HPDE6-E6E7 (cell line): ENCODE data around the gene PRDM5.
"Not testable (repeated sequence)": the region's sequence is repeated elsewhere in the genome, so short reads cannot be mapped to it uniquely, and the experiment has no call there.

Experiments used
- DNase-seq: peaks from one replicate; pipeline ENCODE4 v3.0.0; 2011; ENCODE audit warnings: missing footprints; ENCODE audit errors: extremely low spot score

PRDM5 gene

GRCh38 chr4:120754590-120754989 lies 167.9 kb downstream of the PRDM5 start:
- DNase-seq, result no peak

GRCh38 chr4:120753854-120754253 lies 168.7 kb downstream of the PRDM5 start:
- no peak for DNase-seq

GRCh38 chr4:120750152-120750525 lies 172.4 kb downstream of the PRDM5 start:
- no peak for DNase-seq

- DNase-seq, result no peak
These were observed 172.9 kb downstream of the PRDM5 start for GRCh38 chr4:120749445-120750151.

- not testable (repeated sequence) for DNase-seq
These were observed 180.9 kb downstream of the PRDM5 start for GRCh38 chr4:120741636-120742035.

GRCh38 chr4:120736312-120736711 lies 186.2 kb downstream of the PRDM5 start:
- no peak for DNase-seq

- no peak for DNase-seq
These were observed 188.6 kb downstream of the PRDM5 start for GRCh38 chr4:120733968-120734367.

- no peak for DNase-seq
These were observed 189.5 kb downstream of the PRDM5 start for GRCh38 chr4:120733054-120733453.

GRCh38 chr4:120731561-120731960 lies 191.0 kb downstream of the PRDM5 start:
- DNase-seq, result no peak

- no peak for DNase-seq
These were observed 191.7 kb downstream of the PRDM5 start for GRCh38 chr4:120730777-120731320.

GRCh38 chr4:120728892-120729675 lies 193.4 kb downstream of the PRDM5 start:
- no peak for DNase-seq

GRCh38 chr4:120725639-120726580 lies 196.6 kb downstream of the PRDM5 start:
- DNase-seq, result no peak

- DNase-seq, result no peak
These were observed 197.9 kb downstream of the PRDM5 start for GRCh38 chr4:120724656-120725055.

GRCh38 chr4:120723986-120724385 lies 198.5 kb downstream of the PRDM5 start:
- DNase-seq, result no peak

- DNase-seq, result no peak
These were observed 199.4 kb downstream of the PRDM5 start for GRCh38 chr4:120723105-120723504.

- no peak for DNase-seq
These were observed 199.9 kb downstream of the PRDM5 start for GRCh38 chr4:120722655-120723054.

GRCh38 chr4:120720354-120720934 lies 202.1 kb downstream of the PRDM5 start:
- no peak for DNase-seq

GRCh38 chr4:120718979-120719566 lies 203.5 kb downstream of the PRDM5 start:
- DNase-seq, result no peak

GRCh38 chr4:120716346-120716745 lies 206.2 kb downstream of the PRDM5 start:
- no peak for DNase-seq

GRCh38 chr4:120714417-120715010 lies 208.0 kb downstream of the PRDM5 start:
- DNase-seq, result no peak

- DNase-seq, result no peak
These were observed 212.5 kb downstream of the PRDM5 start for GRCh38 chr4:120709991-120710390.
